Gastrocnemius medialis (tissue), 4 donors: ENCODE measurements around the gene CYP2E1. TPM values are rescaled to one million over a fixed set of nuclear protein-coding genes. Genes with fewer than 3 reads are reported as not detected.

Source experiments
- ATAC-seq, 2 donors: fragments of 150-250 bp; one replicate each; pipeline ENCODE4 v1.9.1; 2016
- DNase-seq, 2 donors: peaks; one replicate each; pipeline ENCODE4 v3.0.0-alpha.2; 2019
- H3K27ac ChIP-seq, 4 donors: fragments of 200-600 bp; sonication (generic); 1 replicate in 1 of 4; 2 replicates in 3 of 4; pipeline ENCODE4 v1.5.1; 2016 to 2018; ENCODE audit warnings: mild to moderate bottlenecking in 2 of 4, moderate library complexity in 1 of 4
- H3K27me3 ChIP-seq, 3 donors: fragments of 200-600 bp; sonication (generic) in 2 of 3; 1 replicate in 1 of 3; 2 replicates in 2 of 3; pipeline versions ENCODE4 v1.5.1 to v1.6.0; 2016 to 2019; ENCODE audit warnings: mild to moderate bottlenecking in 1 of 3, moderate library complexity in 1 of 3
- H3K36me3 ChIP-seq, 2 donors: fragments of 200-600 bp; sonication (generic) in 1 of 2; one replicate each; pipeline ENCODE4 v1.5.1; 2017 to 2018
- H3K4me1 ChIP-seq, 2 donors: fragments of 200-600 bp; sonication (generic) in 1 of 2; one replicate each; pipeline ENCODE4 v1.5.1; 2016 to 2017; ENCODE audit warnings: mild to moderate bottlenecking in 2 of 2
- H3K4me3 ChIP-seq, 4 donors: fragments of 200-600 bp; sonication (generic) in 3 of 4; 1 replicate in 1 of 4; 2 replicates in 3 of 4; pipeline ENCODE4 v1.5.1; 2016 to 2019; ENCODE audit warnings: mild to moderate bottlenecking in 2 of 4
- H3K9me3 ChIP-seq, 3 donors: fragments of 200-600 bp; sonication (generic) in 2 of 3; 1 replicate in 1 of 3; 2 replicates in 2 of 3; pipeline ENCODE4 v1.5.1; 2016 to 2019
- POLR2A ChIP-seq, 2 donors: fragments of 450-650 bp; IDR thresholded peaks; one replicate each; pipeline ENCODE4 v1.6.1; 2017; ENCODE audit warnings: antibody characterized with exemption in 2 of 2, mild to moderate bottlenecking in 2 of 2, moderate library complexity in 2 of 2
- in situ Hi-C, 4 donors: fragments of 200-750 bp; cut with MboI; loops; one replicate each; pipeline versions ENCODE4 v1.15.0 to v1.8.0; 2017; ENCODE audit warnings: low sequenced_read_pairs in 4 of 4
- intact Hi-C: fragments of 100-400 bp; cut with DNase I; formaldehyde crosslinking; loops from one replicate; pipeline ENCODE4 v1.15.1; 2023; ENCODE audit warnings: low total_unique reads
- total RNA-seq, 4 donors: library from RNA; depleted of rRNA; stranded (reverse); fragments of >200 nt; gene quantifications; one replicate each; pipeline versions ENCODE4 v1.1.0 to v1.2.3, GENCODE V29; 2016
- TF ChIP-seq, protein P1 (sequence below), 5 experiments: fragments of 450-650 bp in 3 of 5; fragments of 200-600 bp in 2 of 5; sonication (generic) in 2 of 5; IDR thresholded peaks in 4 of 5; conservative IDR thresholded peaks in 1 of 5; 1 replicate in 4 of 5; 2 replicates in 1 of 5; pipeline ENCODE4 v1.5.1; 2016 to 2019; ENCODE audit warnings: antibody characterized with exemption in 5 of 5, mild to moderate bottlenecking in 3 of 5, moderate library complexity in 3 of 5

Gene CYP2E1
- total RNA-seq, 4 donors from 2014 or later: 0.97 to 14.0 (median 4.4) TPM

DNA sequence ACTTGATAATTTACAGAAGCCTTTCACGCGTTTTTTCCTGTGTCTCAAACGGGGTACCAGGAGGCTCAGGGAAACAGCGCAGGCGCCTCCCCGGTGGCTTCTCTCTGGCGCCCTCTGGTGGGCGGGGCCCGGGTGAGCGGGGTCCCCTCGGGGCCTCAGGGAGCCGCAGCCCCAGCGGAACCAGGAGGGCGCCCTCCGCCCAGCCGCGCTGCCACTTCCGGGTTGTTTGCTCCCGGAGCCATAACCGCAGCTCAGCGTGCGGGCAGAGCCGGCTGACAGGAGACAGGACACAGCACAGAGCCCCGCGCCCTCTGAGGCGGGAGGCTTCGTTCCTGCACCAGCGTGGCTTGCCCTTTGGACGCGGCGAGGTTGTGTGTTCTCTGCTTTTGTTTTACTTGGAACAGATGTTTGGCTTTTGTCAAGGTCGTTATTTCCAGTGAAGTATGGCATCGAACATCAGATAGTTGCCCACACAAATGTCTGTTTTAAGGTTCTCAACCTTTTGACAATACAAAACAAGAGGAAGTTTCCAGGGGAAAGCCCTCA is 6.9 kb upstream of the CYP2E1 start:
- Histone ChIP-seq H3K27me3 (peaks cover 0 to 5% (median 0%) of the 10 kb centered on the region in 3 donors), H3K9me3 (no peaks in the 10 kb centered on the region), H3K4me3 (peak overlapping the region; percentile 54 to 60 (median 56)), H3K27ac (peak overlapping the region in 3 of 4 donors; percentile 5 to 39 (median 32)), H3K36me3 (no peaks in the 10 kb centered on the region), H3K4me1 (no peaks in the 10 kb centered on the region)
- intact Hi-C loops (loop anchor here (10.0 kb wide), 1 partner anchor 195 kb away; no protein-coding TSS in a partner anchor), in situ Hi-C loops (no loop called here)
- no peak for TF ChIP-seq POLR2A (IDR thresholded peaks at IDR 0.05)
- TF ChIP-seq, protein P1, sequence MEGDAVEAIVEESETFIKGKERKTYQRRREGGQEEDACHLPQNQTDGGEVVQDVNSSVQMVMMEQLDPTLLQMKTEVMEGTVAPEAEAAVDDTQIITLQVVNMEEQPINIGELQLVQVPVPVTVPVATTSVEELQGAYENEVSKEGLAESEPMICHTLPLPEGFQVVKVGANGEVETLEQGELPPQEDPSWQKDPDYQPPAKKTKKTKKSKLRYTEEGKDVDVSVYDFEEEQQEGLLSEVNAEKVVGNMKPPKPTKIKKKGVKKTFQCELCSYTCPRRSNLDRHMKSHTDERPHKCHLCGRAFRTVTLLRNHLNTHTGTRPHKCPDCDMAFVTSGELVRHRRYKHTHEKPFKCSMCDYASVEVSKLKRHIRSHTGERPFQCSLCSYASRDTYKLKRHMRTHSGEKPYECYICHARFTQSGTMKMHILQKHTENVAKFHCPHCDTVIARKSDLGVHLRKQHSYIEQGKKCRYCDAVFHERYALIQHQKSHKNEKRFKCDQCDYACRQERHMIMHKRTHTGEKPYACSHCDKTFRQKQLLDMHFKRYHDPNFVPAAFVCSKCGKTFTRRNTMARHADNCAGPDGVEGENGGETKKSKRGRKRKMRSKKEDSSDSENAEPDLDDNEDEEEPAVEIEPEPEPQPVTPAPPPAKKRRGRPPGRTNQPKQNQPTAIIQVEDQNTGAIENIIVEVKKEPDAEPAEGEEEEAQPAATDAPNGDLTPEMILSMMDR (IDR thresholded peaks at IDR 0.05 in 4 of 5, conservative IDR thresholded peaks at IDR 0.05 in 1 of 5): peak; percentile 63 to 88 (median 79)
- ATAC-seq (peak; percentile 83 to 90), DNase-seq (peak; percentile 45 to 65)

DNA sequence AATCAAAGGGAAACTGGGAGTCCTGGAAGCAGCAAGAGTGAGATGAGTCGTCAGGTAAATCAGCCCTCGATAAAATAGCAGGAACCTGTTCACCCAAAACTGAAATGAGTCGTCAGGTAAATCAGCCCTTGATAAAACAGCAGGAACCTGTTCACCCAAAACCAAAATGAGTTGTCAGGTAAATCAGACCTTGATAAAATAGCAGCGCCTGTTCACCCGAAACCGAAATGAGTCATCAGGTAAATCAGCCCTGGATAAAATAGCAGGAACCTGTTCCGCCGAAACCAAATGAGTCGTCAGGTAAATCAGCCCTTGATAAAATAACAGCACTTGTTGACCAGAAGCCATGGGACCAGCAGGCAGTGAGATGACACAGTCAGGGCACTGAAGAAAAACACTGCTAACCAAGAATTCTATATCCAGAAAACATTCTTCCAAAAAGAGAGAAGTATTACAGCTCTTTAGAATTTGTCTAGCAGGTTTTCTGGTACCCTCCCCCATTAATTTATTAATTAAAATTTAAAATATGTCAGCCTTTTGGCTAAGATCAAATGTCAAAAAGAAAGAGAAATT is 3.4 kb upstream of the CYP2E1 start:
- H3K27me3 ChIP-seq: peaks cover 14 to 24% (median 21%) of the 10 kb centered on the region in 3 donors
- H3K9me3 ChIP-seq: no peaks in the 10 kb centered on the region
- no peak for ATAC-seq
- intact Hi-C loops: loop anchor here (10.0 kb wide), 1 partner anchor 199 kb away; no protein-coding TSS in a partner anchor
- in situ Hi-C loops: no loop called here
- no peak for DNase-seq
- H3K27ac ChIP-seq: no peak overlapping the region
- no peak overlapping the region for H3K4me3 ChIP-seq
- H3K36me3 ChIP-seq: no peaks in the 10 kb centered on the region
- no peaks in the 10 kb centered on the region for H3K4me1 ChIP-seq
- no peak for TF ChIP-seq POLR2A (IDR thresholded peaks at IDR 0.05)
- TF ChIP-seq, protein P1 (IDR thresholded peaks at IDR 0.05 in 4 of 5, conservative IDR thresholded peaks at IDR 0.05 in 1 of 5): no peak

DNA sequence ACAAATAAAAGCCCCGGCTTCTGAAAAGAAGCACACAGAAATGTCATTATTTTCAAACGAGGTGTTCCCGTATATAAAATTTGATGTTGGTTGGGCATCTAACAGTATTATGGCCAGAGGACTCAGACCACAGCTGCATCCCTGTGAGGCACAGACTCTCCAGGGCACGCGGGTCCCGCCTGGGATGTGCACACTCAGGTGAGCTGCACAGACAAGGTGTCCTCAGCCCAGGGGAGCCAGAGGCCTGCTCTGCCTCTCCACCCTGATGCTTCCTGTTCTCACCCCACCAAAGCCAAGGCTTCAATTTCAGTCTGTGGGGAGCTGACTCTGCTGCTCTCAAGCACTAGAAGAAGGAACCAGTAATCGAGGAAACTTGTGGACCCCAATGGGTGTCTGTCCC is 1.7 kb upstream of the CYP2E1 start:
- no peak for TF ChIP-seq POLR2A (IDR thresholded peaks at IDR 0.05)
- TF ChIP-seq, protein P1 (IDR thresholded peaks at IDR 0.05 in 4 of 5, conservative IDR thresholded peaks at IDR 0.05 in 1 of 5): no peak
- in situ Hi-C loops (no loop called here), intact Hi-C loops (loop anchor here (10.0 kb wide), 1 partner anchor 201 kb away; no protein-coding TSS in a partner anchor)
- Histone ChIP-seq H3K36me3 (no peaks in the 10 kb centered on the region), H3K9me3 (no peaks in the 10 kb centered on the region), H3K4me3 (no peak overlapping the region), H3K4me1 (no peaks in the 10 kb centered on the region), H3K27ac (no peak overlapping the region), H3K27me3 (peaks cover 15 to 37% (median 34%) of the 10 kb centered on the region in 3 donors)
- DNase-seq (no peak), ATAC-seq (no peak)

DNA sequence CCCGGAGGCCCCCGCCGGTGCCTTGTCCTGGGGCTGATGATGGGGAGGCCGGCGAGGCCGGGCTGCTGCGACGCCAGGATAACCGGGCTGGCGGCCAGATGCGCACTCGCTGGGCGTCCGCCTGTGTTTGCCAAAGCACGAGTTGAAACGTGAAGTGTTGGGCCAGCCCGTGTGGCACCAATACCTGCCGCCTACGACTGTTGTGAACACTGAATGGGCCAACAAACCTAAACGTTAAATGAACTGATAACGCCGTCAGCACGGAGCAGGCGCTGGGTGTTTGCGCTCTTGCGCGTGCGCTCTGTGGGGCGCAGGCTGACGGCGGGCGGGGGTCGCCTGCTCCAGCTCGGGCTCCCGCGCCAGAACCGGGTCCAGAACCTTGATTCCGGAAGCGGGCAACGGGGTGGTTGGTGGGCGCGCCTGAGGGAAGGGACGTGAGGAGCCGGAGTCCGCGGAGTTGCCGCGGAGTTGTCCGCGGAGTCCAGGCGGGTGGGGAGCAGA is 658 bp downstream of the CYP2E1 start:
- TF ChIP-seq, protein P1 (IDR thresholded peaks at IDR 0.05 in 4 of 5, conservative IDR thresholded peaks at IDR 0.05 in 1 of 5): no peak
- no peak for TF ChIP-seq POLR2A (IDR thresholded peaks at IDR 0.05)
- in situ Hi-C loops (no loop called here), intact Hi-C loops (loop anchor here (10.0 kb wide), 1 partner anchor 203 kb away; no protein-coding TSS in a partner anchor)
- DNase-seq (no peak), ATAC-seq (no peak)
- H3K27me3 ChIP-seq: peaks cover 17 to 37% (median 34%) of the 10 kb centered on the region in 3 donors
- H3K9me3 ChIP-seq: no peaks in the 10 kb centered on the region
- peak overlapping the region; percentile 24 to 48 (median 35) for H3K4me3 ChIP-seq
- H3K27ac ChIP-seq: no peak overlapping the region
- H3K36me3 ChIP-seq: no peaks in the 10 kb centered on the region
- no peaks in the 10 kb centered on the region for H3K4me1 ChIP-seq
